Measurements from ENCODE around the gene TBC1D1.

Gene TBC1D1

GRCh38 chr4:38062776-38063097 is 171.9 kb downstream of the TBC1D1 start:
- no peak for TF ChIP-seq CTCF (IDR thresholded peaks at IDR 0.05; ENCODE audit: low read depth, low read length, missing control alignments)
- no peak overlapping the region for H3K4me3 ChIP-seq (replicated peaks; ENCODE audit: low read depth, low read length)
- no peak for DNase-seq (ENCODE audit: extremely low read depth, low read depth)

GRCh38 chr4:38065176-38065575 is 174.3 kb downstream of the TBC1D1 start:
- TF ChIP-seq CTCF (IDR thresholded peaks at IDR 0.05; ENCODE audit: low read depth, low read length, missing control alignments) = no peak
- DNase-seq (ENCODE audit: extremely low read depth, low read depth) = no peak
- no peak overlapping the region for H3K4me3 ChIP-seq (replicated peaks; ENCODE audit: low read depth, low read length)

- DNase-seq (ENCODE audit: extremely low read depth, low read depth) = no peak
- TF ChIP-seq CTCF (IDR thresholded peaks at IDR 0.05; ENCODE audit: low read depth, low read length, missing control alignments) = no peak
- H3K4me3 ChIP-seq (replicated peaks; ENCODE audit: low read depth, low read length) = no peak overlapping the region
Measured at GRCh38 chr4:38065900-38066299, 175.0 kb downstream of the TBC1D1 start.

- no peak for DNase-seq (ENCODE audit: extremely low read depth, low read depth)
- TF ChIP-seq CTCF (IDR thresholded peaks at IDR 0.05; ENCODE audit: low read depth, low read length, missing control alignments) = no peak
- H3K4me3 ChIP-seq (replicated peaks; ENCODE audit: low read depth, low read length) = no peak overlapping the region
Measured at GRCh38 chr4:38067499-38067898, 176.6 kb downstream of the TBC1D1 start.

GRCh38 chr4:38068107-38068506 is 177.2 kb downstream of the TBC1D1 start:
- TF ChIP-seq CTCF (IDR thresholded peaks at IDR 0.05; ENCODE audit: low read depth, low read length, missing control alignments) = no peak
- H3K4me3 ChIP-seq (replicated peaks; ENCODE audit: low read depth, low read length) = no peak overlapping the region
- DNase-seq (ENCODE audit: extremely low read depth, low read depth) = no peak

- peak; percentile 10 for TF ChIP-seq CTCF (IDR thresholded peaks at IDR 0.05; ENCODE audit: low read depth, low read length, missing control alignments)
- DNase-seq (ENCODE audit: extremely low read depth, low read depth) = no peak
Measured at GRCh38 chr4:38069271-38069760, 178.4 kb downstream of the TBC1D1 start.

GRCh38 chr4:38071801-38072431 is 181.0 kb downstream of the TBC1D1 start:
- DNase-seq (ENCODE audit: extremely low read depth, low read depth) = no peak
- TF ChIP-seq CTCF (IDR thresholded peaks at IDR 0.05; ENCODE audit: low read depth, low read length, missing control alignments) = no peak
- H3K4me3 ChIP-seq (replicated peaks; ENCODE audit: low read depth, low read length) = no peak overlapping the region

More at GRCh38 chr4:38069271-38069760, 178.4 kb downstream of the TBC1D1 start:
- no peak overlapping the region for H3K4me3 ChIP-seq (replicated peaks; ENCODE audit: low read depth, low read length)
